Activated T-cell treated with anti-CD3 and anti-CD28 coated beads, Interleukin-2, amount 50 U/mL, for 4 hours (primary cell): ENCODE data around the gene SLC22A16. TPM values are rescaled to one million over a fixed set of nuclear protein-coding genes. Genes with fewer than 3 reads are reported as not detected.

Experiments
- ATAC-seq, 2 donors: fragments of 200-7000 bp; cut with Tn5 transposase; one replicate each; pipeline ENCODE4 v1.10.0; 2021
- DNase-seq: peaks from one replicate; pipeline ENCODE4 v3.0.0-alpha.2; 2020
- H3K27me3 Mint-ChIP-seq: one replicate; pipeline ENCODE4 v1.8.0; 2021; ENCODE audit warnings: low read depth, mixed read lengths
- H3K36me3 Mint-ChIP-seq: one replicate; pipeline ENCODE4 v1.8.0; 2022; ENCODE audit warnings: mixed read lengths; ENCODE audit not compliant: insufficient read depth
- H3K4me1 Mint-ChIP-seq: one replicate; pipeline ENCODE4 v1.8.0; 2021; ENCODE audit warnings: low read depth, mixed read lengths
- H3K4me3 Mint-ChIP-seq: one replicate; pipeline ENCODE4 v1.8.0; 2021; ENCODE audit warnings: mild to moderate bottlenecking, moderate library complexity, mixed read lengths
- H3K9me3 Mint-ChIP-seq: one replicate; pipeline ENCODE4 v1.8.0; 2021; ENCODE audit warnings: mixed read lengths
- total RNA-seq, 3 donors: library from RNA; stranded (reverse); gene quantifications; one replicate each; pipeline ENCODE4 v1.2.1, GENCODE V29; 2021

SLC22A16 gene
- total RNA-seq, 3 donors from 2014 or later, result not detected

GRCh38 chr6:110392727-110393126, 83.7 kb downstream of the SLC22A16 start:
- Mint-ChIP-seq H3K27me3 (no peaks in the 10 kb centered on the region), H3K4me3 (no peak overlapping the region), H3K4me1 (peaks cover 14% of the 10 kb centered on the region), H3K9me3 (no peaks in the 10 kb centered on the region), H3K36me3 (no peaks in the 10 kb centered on the region)
- ATAC-seq, result no peak
- no peak for DNase-seq

- DNase-seq, result no peak
- no peaks in the 10 kb centered on the region for H3K27me3 Mint-ChIP-seq
Observed at GRCh38 chr6:110390404-110390803, 86.0 kb downstream of the SLC22A16 start.

GRCh38 chr6:110389689-110390382, 86.6 kb downstream of the SLC22A16 start:
- no peaks in the 10 kb centered on the region for H3K9me3 Mint-ChIP-seq
- ATAC-seq (no peak), DNase-seq (no peak)
- peaks cover 14% of the 10 kb centered on the region for H3K4me1 Mint-ChIP-seq
- H3K27me3 Mint-ChIP-seq, result no peaks in the 10 kb centered on the region
- no peaks in the 10 kb centered on the region for H3K36me3 Mint-ChIP-seq
- H3K4me3 Mint-ChIP-seq, result no peak overlapping the region

More at GRCh38 chr6:110390404-110390803, 86.0 kb downstream of the SLC22A16 start:
- ATAC-seq, result no peak
- no peaks in the 10 kb centered on the region for H3K9me3 Mint-ChIP-seq
- H3K4me3 Mint-ChIP-seq, result no peak overlapping the region
- peaks cover 14% of the 10 kb centered on the region for H3K4me1 Mint-ChIP-seq
- no peaks in the 10 kb centered on the region for H3K36me3 Mint-ChIP-seq

GRCh38 chr6:110387986-110388385, 88.4 kb downstream of the SLC22A16 start:
- H3K36me3 Mint-ChIP-seq, result no peaks in the 10 kb centered on the region
- DNase-seq, result no peak

DNA sequence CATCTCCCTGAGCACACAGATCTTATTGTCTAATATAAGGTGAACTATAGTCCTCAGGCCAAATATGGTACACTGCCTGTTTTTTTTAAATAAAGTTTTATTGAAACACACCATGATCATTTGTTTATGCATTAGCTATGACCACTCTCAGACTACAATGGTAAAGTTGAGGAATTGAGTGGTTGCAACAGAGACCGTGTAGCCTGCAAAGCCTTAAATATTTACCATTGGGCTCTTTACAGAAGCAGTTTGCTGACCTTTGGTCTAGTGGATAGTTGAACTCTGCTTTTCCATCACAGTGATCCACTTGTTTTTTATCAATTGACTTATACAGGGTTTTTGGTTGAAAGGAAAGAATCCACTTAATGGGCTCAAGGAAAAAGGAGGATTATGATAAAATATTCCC, 91.0 kb downstream of the SLC22A16 start:
- DNase-seq, result no peak
- Mint-ChIP-seq H3K4me3 (no peak overlapping the region), H3K36me3 (no peaks in the 10 kb centered on the region), H3K27me3 (peaks cover 2% of the 10 kb centered on the region), H3K4me1 (peaks cover 12% of the 10 kb centered on the region), H3K9me3 (no peaks in the 10 kb centered on the region)
- ATAC-seq, result no peak

More at GRCh38 chr6:110387986-110388385, 88.4 kb downstream of the SLC22A16 start:
- no peak for ATAC-seq
- Mint-ChIP-seq H3K4me1 (peaks cover 14% of the 10 kb centered on the region), H3K4me3 (no peak overlapping the region), H3K9me3 (no peaks in the 10 kb centered on the region), H3K27me3 (no peaks in the 10 kb centered on the region)

- ATAC-seq (no peak), DNase-seq (no peak)
- no peaks in the 10 kb centered on the region for H3K9me3 Mint-ChIP-seq
- H3K4me1 Mint-ChIP-seq, result no peaks in the 10 kb centered on the region
- peaks cover 14% of the 10 kb centered on the region for H3K27me3 Mint-ChIP-seq
- no peak overlapping the region for H3K4me3 Mint-ChIP-seq
- no peaks in the 10 kb centered on the region for H3K36me3 Mint-ChIP-seq
Observed at GRCh38 chr6:110378552-110378951, 97.9 kb downstream of the SLC22A16 start.

Other genes starting within 250 kb of the SLC22A16 start
- not detected for gene METTL24, start 118.3 kb downstream of the SLC22A16 start, total RNA-seq
- gene DDO, start 61.0 kb downstream of the SLC22A16 start, total RNA-seq, result not detected